ENCODE results near the gene TMEM38B.
"Not testable (repeated sequence)": the region's sequence is repeated elsewhere in the genome, so short reads cannot be mapped to it uniquely, and the experiment has no call there.

TMEM38B gene

DNA sequence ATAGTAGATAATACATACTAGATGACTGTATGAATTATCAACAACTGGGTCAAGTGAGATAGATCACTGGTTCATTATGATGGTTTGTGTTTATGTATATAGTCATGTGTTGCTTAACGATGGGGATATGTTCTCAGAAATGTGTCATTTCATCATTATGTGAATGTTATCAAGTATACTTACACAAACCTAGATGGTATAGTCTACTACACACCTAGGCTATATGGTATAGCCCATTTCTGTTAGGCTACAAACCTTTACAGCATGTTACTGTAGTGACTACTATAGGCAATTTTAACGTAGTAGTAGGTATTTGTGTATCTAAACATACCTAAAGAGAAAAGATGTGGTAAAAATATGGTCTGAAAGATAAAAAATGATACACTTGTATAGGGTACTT, 31.0 kb downstream of the TMEM38B start:
- no peak for DNase-seq

DNA sequence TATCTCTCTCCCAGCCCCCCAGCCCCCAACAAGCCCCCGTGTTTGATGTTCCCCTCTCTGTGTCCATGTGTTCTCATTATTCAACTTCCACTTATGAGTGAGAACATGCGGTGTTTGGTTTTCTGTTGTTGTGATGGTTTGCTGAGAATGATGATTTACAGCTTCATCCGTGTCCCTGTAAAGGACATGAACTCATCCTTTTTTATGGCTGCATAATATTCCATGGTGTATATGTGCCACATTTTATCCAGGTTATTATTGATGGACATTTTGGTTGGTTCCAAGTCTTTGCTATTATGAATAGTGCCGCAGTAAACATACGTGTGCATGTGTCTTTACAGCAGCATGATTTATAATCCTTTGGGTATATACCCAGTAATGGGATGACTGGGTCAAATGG, 33.9 kb downstream of the TMEM38B start:
- not testable (repeated sequence) for DNase-seq

DNA sequence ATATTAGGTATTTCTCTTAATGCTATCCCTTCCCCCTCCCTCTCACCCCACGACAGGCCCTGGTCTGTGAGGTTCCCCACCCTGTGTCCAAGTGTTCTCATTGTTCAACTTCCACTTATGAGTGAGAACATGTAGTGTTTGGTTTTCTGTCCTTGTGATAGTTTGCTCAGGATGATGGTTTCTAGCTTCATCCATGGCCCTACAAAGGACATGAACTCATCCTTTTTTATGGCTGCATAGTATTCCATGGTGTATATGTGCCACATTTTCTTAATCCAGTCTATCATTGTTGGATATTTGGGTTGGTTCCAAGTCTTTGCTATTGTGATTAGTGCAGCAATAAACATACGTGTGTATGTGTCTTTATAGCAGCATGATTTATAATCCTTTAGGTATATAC, 37.1 kb downstream of the TMEM38B start:
- not testable (repeated sequence) for DNase-seq

DNA sequence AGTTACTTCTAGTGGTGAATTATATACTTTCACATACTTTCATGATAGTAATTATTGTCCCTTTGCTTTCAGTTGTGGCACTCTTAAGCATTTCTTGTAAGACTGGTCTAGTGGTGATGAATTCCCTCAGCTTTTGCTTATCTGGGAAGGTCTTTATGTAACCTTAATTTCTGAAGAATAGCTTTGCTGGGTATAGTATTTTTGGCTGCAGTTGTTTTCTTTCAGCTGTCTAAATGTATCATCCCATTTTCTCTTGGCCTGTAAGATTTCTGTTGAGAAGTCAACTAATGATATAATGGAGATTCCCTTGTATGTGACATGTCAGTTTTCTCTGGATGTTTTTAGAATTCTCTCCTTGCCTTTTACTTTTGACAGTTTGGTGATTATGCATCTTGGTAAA, 41.0 kb downstream of the TMEM38B start:
- DNase-seq = no peak

DNA sequence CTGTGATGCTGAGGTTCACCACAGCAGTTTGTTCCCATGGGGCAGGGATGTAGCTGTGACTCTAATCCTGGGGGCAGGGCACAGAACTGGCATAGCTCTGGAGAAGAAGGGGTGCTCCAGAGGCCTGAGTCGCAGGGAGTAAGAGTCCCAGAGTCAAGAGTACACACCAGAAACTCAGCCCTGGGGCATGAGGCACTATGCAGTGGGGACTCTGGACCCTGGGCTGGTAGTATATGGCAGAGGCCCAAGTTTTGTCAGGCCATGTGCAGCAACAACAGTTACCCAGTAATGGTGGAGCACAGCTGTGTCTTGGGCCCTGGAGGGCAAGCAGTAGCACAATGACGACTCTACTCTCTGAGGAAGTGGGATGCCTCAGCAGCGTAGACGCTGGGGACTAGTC, 42.9 kb downstream of the TMEM38B start:
- no peak for DNase-seq

DNA sequence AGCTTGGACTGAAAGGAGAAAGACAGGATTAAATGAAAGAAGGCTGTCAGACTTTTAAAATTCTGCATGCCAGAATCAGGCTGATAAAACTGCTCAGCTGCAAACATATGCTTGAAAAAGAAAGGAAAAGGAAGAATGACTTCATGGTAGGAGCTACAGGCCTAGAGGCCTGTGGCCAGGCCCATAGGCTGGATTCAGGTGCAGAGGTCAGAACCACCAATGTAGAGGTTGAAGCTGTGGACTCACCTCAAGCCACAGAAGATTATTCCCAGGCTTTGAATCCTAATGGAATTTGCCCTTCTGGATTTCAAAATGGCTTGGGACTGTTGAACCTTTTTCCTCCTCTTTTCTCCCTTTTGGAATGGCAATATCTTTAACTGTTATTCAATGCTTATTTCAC, 47.7 kb downstream of the TMEM38B start:
- DNase-seq = no peak

DNA sequence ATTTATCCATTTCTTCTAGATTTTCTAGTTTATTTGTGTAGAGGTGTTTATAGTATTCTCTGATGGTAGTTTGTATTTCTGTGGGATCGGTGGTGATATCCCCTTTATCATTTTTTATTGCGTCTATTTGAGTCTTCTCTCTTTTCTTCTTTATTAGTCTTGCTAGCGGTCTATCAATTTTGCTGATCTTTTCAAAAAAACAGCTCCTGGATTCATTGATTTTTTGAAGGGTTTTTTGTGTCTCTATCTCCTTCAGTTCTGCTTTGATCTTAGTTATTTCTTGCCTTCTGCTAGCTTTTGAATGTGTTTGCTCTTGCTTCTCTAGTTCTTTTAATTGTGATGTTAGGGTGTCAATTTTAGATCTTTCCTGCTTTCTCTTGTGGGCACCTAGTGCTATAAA, 53.0 kb downstream of the TMEM38B start:
- not testable (repeated sequence) for DNase-seq

DNA sequence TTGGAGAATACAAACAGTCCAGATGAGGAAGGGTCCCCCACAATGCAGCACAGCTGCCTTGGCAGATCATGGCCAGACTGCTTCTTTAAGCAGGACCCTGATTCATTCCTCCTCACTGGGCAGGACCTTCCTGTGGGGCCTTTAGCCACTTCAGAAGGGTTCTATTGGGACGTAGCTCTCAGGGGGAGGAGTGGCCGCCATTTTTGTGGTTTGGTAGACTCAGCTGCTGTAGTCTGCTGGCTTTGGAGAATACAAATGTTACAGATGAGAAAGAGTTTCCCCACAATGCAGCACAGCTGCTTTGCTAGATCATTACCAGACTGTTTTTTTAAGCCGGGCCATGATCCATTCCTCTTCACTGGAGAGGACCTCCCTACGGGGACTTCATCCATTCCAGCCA, 57.4 kb downstream of the TMEM38B start:
- DNase-seq = no peak

DNA sequence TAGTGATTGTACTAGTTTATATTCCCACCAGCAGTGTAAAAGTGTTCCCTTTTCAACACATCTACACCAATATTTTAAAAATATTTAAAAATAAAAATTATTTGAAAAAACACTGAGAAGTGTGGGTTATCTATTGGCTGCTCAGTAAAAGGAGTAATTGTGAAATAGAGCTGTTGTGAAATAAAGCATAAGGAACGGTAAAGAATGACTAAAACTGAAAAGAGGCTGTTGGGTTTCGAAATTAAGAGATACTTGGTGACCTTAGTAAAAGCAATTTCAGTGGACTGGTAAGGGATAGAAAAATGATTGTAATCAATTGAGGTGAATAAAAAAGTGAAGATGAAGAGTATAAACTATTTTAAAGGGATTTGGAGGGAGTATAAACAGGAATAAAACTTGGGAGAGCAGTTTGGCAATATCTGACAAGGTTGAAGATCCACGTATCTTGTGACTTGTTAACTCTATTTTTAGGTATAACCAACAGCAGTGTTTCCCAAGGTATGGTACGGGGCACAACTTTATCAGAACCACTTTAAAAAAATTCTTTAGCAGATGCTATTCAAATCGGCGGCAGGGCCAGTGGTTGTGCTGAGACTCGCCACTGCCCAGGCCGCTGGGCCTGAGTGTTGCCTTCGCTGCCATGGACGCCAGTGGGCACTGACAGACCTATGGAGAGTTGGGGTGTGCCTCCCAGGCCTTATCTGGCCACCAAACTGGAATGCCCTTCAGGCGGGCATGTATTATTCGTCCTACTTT, 63.3 kb downstream of the TMEM38B start:
- no peak for DNase-seq

DNA sequence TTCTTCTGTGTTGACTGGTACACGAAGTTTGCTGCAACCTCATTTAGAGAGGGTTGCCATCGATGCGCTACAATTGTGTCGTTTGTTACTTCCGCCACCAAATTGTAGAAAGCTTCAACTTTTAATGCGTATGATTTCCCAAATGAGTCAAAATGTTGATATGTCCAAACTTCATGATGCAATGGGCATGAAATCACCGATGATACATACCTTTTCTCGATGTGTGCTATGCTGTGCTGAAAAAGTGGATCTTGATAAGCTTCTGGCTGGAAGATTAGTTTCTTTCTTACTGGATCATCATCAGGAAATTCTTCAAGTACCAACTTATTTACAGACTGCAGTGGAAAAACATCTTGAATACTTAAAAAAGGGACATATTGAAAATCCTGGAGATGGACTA, 65.7 kb downstream of the TMEM38B start:
- no peak for DNase-seq

DNA sequence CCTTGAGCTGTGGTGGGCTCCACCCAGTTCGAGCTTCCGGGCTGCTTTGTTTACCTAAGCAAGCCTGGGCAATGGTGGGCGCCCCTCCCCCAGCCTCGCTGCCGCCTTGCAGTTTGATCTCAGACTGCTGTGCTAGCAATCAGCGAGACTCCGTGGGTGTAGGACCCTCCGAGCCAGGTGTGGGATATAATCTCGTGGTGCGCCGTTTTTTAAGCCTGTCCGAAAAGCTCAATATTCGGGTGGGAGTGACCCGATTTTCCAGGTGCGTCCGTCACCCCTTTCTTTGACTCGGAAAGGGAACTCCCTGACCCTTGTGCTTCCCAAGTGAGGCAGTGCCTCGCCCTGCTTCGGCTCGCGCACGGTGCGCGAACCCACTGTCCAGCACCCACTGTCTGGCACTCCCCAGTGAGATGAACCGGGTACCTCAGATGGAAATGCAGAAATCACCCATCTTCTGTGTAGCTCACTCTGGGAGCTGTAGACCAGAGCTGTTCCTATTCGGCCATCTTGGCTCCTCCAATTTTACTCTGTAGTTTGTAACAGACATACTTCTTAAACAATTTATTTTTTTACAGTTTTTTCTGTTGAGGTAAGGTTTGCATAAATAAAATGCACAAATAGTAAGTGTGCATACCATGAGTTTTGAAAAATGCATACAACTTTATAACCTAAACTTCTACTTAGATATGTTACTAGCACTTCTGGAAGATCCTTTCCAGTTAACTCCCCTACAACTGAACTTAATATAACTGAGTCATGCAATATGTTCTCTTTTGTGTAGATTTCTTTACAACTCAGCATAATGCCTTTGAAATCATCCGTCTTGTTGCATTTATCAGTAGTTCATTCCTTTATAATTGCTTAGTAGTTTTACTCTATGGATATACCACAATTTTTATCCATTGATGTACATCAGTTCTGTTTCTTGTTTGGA, 88.5 kb downstream of the TMEM38B start:
- DNase-seq = not testable (repeated sequence)

DNA sequence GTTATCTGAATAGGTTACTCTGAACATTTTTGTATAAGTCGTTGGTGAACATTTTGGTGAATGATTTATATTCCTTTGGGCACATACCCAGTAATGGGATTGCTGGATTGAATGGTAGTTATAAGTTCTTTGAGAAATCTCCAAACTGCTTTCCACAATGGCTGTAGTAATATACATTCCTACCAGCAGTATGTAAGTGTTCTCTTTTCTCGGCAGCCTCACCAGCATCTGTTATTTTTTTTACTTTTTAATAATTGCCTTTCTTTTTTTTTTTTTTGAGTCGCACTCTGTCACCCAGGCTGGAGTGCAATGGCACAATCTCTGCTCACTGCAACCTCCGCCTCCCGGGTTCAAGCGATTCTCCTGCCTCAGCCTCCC, 89.1 kb downstream of the TMEM38B start:
- DNase-seq = not testable (repeated sequence)

DNA sequence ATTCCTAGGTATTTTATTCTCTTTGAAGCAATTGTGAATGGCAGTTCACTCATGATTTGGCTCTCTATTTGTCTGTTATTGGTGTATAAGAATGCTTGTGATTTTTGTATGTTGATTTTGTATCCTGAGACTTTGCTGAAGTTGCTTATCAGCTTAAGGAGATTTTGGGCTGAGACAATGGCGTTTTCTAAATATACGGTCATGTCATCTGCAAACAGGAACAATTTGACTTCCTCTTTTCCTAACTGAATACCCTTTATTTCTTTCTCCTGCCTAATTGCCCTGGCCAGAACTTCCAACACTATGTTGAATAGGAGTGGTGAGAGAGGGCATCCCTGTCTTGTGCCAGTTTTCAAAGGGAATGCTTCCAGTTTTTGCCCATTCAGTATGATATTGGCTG, 92.5 kb downstream of the TMEM38B start:
- not testable (repeated sequence) for DNase-seq

DNA sequence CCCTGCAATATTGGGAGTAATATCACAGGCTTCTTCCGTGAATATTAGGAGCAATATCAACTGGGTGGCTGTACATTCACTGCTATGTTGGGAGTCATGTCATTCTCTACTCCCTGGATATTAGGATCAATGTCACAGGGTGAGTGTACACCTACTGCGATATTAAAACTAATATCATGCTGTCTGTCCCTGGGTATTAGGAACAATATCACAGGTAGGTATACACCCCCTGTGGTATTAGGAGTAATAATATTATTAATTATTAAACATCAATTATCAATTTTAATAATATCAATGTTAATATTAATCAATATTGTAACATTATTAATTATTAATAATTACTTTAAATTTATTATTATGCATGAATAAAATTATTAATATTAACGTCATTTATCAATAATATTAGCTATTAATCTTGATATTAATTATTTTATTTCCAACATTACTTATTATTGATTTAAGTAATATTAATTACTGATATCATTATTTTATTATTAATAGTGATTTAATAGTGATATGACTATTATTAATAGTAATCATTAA, 121.9 kb downstream of the TMEM38B start:
- no peak for DNase-seq

DNA sequence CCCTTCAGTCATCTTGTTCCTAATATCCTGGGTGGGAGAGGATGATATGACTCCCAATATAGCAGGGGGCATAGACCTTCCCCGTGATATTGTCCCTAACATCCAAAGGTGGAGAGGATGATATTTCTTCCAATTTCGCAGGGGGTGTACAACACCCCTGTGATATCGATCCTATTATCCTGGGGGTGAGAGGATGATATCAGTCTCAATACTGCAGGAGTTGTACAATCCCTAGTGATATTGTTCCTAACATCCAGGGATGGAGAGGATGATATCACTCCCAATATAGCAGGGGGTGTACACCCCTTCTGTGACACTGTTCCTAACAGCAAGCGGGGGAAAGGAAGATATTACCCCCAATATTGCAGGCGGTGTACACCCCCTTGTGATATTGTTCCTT, 122.6 kb downstream of the TMEM38B start:
- no peak for DNase-seq

DNA sequence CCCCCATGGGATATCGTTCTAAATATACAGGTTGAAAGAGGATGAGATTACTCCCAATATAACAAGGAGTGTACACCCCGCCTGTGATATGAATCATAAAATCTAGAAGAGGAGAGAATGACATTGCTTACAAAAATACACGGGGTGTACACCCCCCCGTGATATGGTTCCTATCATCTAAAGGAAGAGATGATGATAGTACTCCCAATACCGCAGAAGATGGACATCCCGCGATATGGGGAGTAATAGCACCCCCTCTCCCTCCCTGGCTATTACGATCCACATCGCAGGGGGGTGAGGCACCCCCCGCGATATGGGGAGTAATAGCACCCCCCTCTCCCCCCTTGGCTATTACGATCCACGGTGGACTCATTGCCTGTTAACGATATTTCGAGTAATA, 124.6 kb downstream of the TMEM38B start:
- no peak for DNase-seq

DNA sequence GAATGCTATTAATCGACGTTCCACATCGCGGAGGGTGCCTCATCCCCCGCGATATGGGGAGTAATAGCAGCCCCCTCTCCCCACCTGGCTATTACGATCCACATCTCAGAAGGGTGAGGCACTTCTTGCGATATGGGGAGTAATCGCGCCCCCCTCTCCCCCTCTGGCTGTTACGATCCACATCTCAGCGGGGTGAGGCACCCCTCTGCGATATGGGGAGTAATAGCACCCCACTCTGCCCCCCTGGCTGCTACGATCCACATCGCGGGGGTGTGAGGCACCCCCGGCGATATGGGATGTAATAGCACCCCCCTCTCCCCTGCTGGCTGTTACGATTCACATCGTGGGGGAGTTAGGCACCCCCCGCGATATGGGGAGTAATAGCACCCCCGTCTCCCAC, 128.5 kb downstream of the TMEM38B start:
- no peak for DNase-seq
